HCT116 (cell line): ENCODE measurements around the gene IRF8. TPM values are rescaled to one million over a fixed set of nuclear protein-coding genes. Genes with fewer than 3 reads are reported as not detected.

Source experiments
- ATAC-seq: fragments of 200-7000 bp; cut with Tn5 transposase; 2 replicates; pipeline ENCODE4 v1.9.1; 2020; ENCODE audit warnings: mild to moderate bottlenecking, moderate library complexity
- BruUV-seq: library from RNA; stranded (reverse); fragments of 400-500 nt; replicated peaks from 2 replicates; lab custom pipeline; 2021; lab: Mats Ljungman, UMichigan
- CTCF ChIA-PET: fragments of 300-600 bp; sonication (Branson Sonifier 250); formaldehyde crosslinking; loops from one replicate; lab custom pipeline; 2021; ENCODE audit warnings: antibody characterized with exemption; lab: Charles Lee
- POLR2A ChIA-PET: fragments of 300-600, 350-600 bp; sonication (Branson Sonifier 250); formaldehyde crosslinking; loops from one replicate; lab custom pipeline; 2021; ENCODE audit warnings: antibody characterized with exemption; lab: Charles Lee
- RAD21 ChIA-PET, 2 experiments: fragments of 300-600 bp; sonication (Branson Sonifier 250); formaldehyde crosslinking; loops; one replicate each; lab custom pipeline; 2023; ENCODE audit warnings: low total read pairs in 2 of 2; ENCODE audit not compliant: uncharacterized antibody in 2 of 2, unreplicated experiment in 2 of 2, low non-redundant PET in 1 of 2; lab: Charles Lee
- DNase-seq: peaks from one replicate; pipeline ENCODE4 v3.0.0-alpha.2; 2010; ENCODE audit warnings: low read depth, low spot score
- H2AFZ ChIP-seq: fragments of 200-600 bp; shearing (Covaris generic), sonication (generic); 2 replicates; pipeline ENCODE4 v1.6.1; 2017; ENCODE audit warnings: low read depth, mixed run types, mixed read lengths, antibody characterized with exemption, low read length; ENCODE audit not compliant: poor library complexity, severe bottlenecking
- H3K27ac ChIP-seq: 2 replicates; pipeline ENCODE4 v1.5.1; 2012; ENCODE audit warnings: low read depth, low read length
- H3K27me3 ChIP-seq: fragments of 200-600 bp; sonication (generic); 2 replicates; pipeline ENCODE4 v1.6.1; 2016; ENCODE audit warnings: mixed run types, low read length, mixed read lengths; ENCODE audit not compliant: insufficient read depth
- H3K36me3 ChIP-seq, 2 experiments: fragments of 200-500 bp in 1 of 2; fragments of 200-600 bp in 1 of 2; sonication (Bioruptor generic) in 1 of 2; sonication (generic) in 1 of 2; 2 replicates each; pipeline versions ENCODE4 v1.5.1 to v1.6.1; 2014 to 2016; ENCODE audit warnings: low read length in 2 of 2, inconsistent platforms in 1 of 2, mixed read lengths in 1 of 2, mixed run types in 1 of 2; ENCODE audit not compliant: insufficient read depth in 2 of 2, control insufficient read depth in 1 of 2
- H3K4me1 ChIP-seq, 2 experiments: fragments of 200-600 bp in 1 of 2; sonication (generic) in 1 of 2; 2 replicates each; pipeline versions ENCODE4 v1.5.1 to v1.6.1; 2012 to 2017; ENCODE audit warnings: low read length in 2 of 2, inconsistent platforms in 1 of 2, mild to moderate bottlenecking in 1 of 2, mixed read lengths in 1 of 2, mixed run types in 1 of 2, moderate library complexity in 1 of 2; ENCODE audit not compliant: insufficient read depth in 2 of 2, control insufficient read depth in 1 of 2
- H3K4me2 ChIP-seq: fragments of 200-600 bp; sonication (generic); 2 replicates; pipeline ENCODE4 v1.6.1; 2017; ENCODE audit warnings: mixed run types, low read length, mixed read lengths
- H3K4me3 ChIP-seq, 2 experiments: fragments of 200-600 bp in 1 of 2; sonication (generic) in 1 of 2; replicated peaks in 1 of 2; 2 replicates each; pipeline ENCODE4 v1.5.1; 2011 to 2016; ENCODE audit warnings: low read length in 2 of 2, control low read depth in 1 of 2, low read depth in 1 of 2, mild to moderate bottlenecking in 1 of 2, mixed read lengths in 1 of 2, mixed run types in 1 of 2
- H3K79me2 ChIP-seq: fragments of 200-600 bp; sonication (generic); 2 replicates; pipeline ENCODE4 v1.6.1; 2017; ENCODE audit warnings: mild to moderate bottlenecking, mixed run types, low read length, moderate library complexity, mixed read lengths; ENCODE audit not compliant: insufficient read depth
- H3K9ac ChIP-seq: fragments of 200-600 bp; sonication (generic); 2 replicates; pipeline ENCODE4 v1.6.1; 2016; ENCODE audit warnings: low read length, mixed read lengths
- H3K9me2 ChIP-seq: fragments of 200-600 bp; sonication (generic), shearing (Covaris generic); 2 replicates; pipeline ENCODE4 v1.6.1; 2017; ENCODE audit warnings: mixed run types, mild to moderate bottlenecking, moderate library complexity; ENCODE audit not compliant: insufficient read depth
- H3K9me3 ChIP-seq, 2 experiments: fragments of 200-500 bp in 1 of 2; fragments of 200-600 bp in 1 of 2; sonication (Bioruptor generic) in 1 of 2; sonication (generic) in 1 of 2; 2 replicates each; pipeline ENCODE4 v1.6.1; 2014 to 2017; ENCODE audit warnings: low read length in 2 of 2, mixed read lengths in 2 of 2, inconsistent platforms in 1 of 2, low read depth in 1 of 2, mild to moderate bottlenecking in 1 of 2, mixed run types in 1 of 2, moderate library complexity in 1 of 2; ENCODE audit not compliant: control insufficient read depth in 1 of 2, insufficient read depth in 1 of 2
- H4K20me1 ChIP-seq: fragments of 200-600 bp; sonication (generic), shearing (Covaris generic); 2 replicates; pipeline ENCODE4 v1.6.1; 2017; ENCODE audit warnings: mixed run types, mild to moderate bottlenecking, moderate library complexity; ENCODE audit not compliant: insufficient read depth
- CBX3 ChIP-seq: IDR thresholded peaks from 2 replicates; pipeline ENCODE4 v1.6.1; 2012; ENCODE audit warnings: low read depth
- CEBPB ChIP-seq: IDR thresholded peaks from 2 replicates; pipeline ENCODE4 v1.6.1; 2012; ENCODE audit warnings: low read depth
- ELF1 ChIP-seq: IDR thresholded peaks from 2 replicates; pipeline ENCODE4 v1.6.1; 2012; ENCODE audit warnings: low read depth, borderline replicate concordance
- EZH2phosphoT487 ChIP-seq: fragments of 200-600 bp; IDR thresholded peaks from 2 replicates; pipeline ENCODE4 v1.6.1; 2018; ENCODE audit warnings: antibody characterized with exemption, borderline replicate concordance
- FOSL1 ChIP-seq: IDR thresholded peaks from 2 replicates; pipeline ENCODE4 v1.6.1; 2012; ENCODE audit warnings: low read depth
- MAX ChIP-seq: IDR thresholded peaks from 2 replicates; pipeline ENCODE4 v1.6.1; 2012
- POLR2AphosphoS5 ChIP-seq: IDR thresholded peaks from 2 replicates; pipeline ENCODE4 v1.6.1; 2011; ENCODE audit warnings: mild to moderate bottlenecking, low read depth, low read length, moderate library complexity
- SIN3A ChIP-seq: IDR thresholded peaks from 2 replicates; pipeline ENCODE4 v1.6.1; 2012; ENCODE audit warnings: low read depth
- SRF ChIP-seq: IDR thresholded peaks from 2 replicates; pipeline ENCODE4 v1.6.1; 2012; ENCODE audit warnings: low read depth
- TCF7L2 ChIP-seq: IDR thresholded peaks from 2 replicates; pipeline ENCODE4 v1.7.0; 2011; ENCODE audit warnings: borderline replicate concordance, inconsistent platforms; ENCODE audit not compliant: insufficient read depth, insufficient read length; ENCODE audit errors: extremely low read depth
- YY1 ChIP-seq: IDR thresholded peaks from 2 replicates; pipeline ENCODE4 v1.6.1; 2011; ENCODE audit warnings: low read length, low read depth, moderate library complexity, mild to moderate bottlenecking; ENCODE audit not compliant: insufficient replicate concordance; ENCODE audit errors: extremely low read depth
- ZFX ChIP-seq: fragments of 450-650 bp; IDR thresholded peaks from 2 replicates; pipeline ENCODE4 v1.6.1; 2017
- ZNF274 ChIP-seq: fragments of 200-500 bp; sonication (Bioruptor generic); IDR thresholded peaks from 2 replicates; pipeline ENCODE4 v1.6.1; 2014; ENCODE audit warnings: mild to moderate bottlenecking, low read depth, low read length, inconsistent platforms
- intact Hi-C: fragments of 100-400 bp; cut with micrococcal nuclease; formaldehyde crosslinking; loops from 2 replicates; pipeline ENCODE4 v1.10.0; 2022
- total RNA-seq: library from RNA; stranded (reverse); gene quantifications from one replicate; pipeline ENCODE4 v1.2.1, GENCODE V29; 2021; ENCODE audit not compliant: unreplicated experiment
- TF ChIP-seq, protein P1 (sequence below): IDR thresholded peaks from 2 replicates; pipeline ENCODE4 v1.6.1; 2011; ENCODE audit warnings: mild to moderate bottlenecking, low read length, moderate library complexity; ENCODE audit not compliant: insufficient replicate concordance; ENCODE audit errors: extremely low read depth
- TF ChIP-seq, protein P2 (sequence below): IDR thresholded peaks from 2 replicates; pipeline ENCODE4 v1.6.1; 2012; ENCODE audit warnings: low read depth

The IRF8 gene
- total RNA-seq, 1 experiment from 2014 or later: 0.61 TPM

DNA sequence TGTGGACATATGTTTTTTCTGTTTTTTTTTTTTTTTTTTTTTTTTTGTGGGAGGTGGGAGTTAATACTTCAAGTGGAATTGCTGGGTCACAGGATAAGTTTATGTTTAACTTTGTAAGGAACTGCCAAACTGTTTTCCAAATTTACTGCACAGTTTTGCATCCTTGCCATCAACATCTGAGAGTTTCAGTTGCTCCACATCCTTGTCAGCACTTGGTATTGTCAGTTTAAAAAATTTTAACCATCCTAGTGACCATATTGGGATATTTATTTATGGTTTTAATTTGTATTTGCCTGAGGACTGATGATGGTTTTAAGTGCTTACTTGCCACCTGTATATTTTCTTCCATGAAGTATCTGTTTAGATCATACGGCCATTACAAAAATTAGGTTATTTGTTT is 34.0 kb upstream of the IRF8 start:
- H3K9me3 ChIP-seq: no peaks in the 10 kb centered on the region; a peak in 2 of 4 replicates
- H3K79me2 ChIP-seq: no peaks in the 10 kb centered on the region
- CTCF ChIA-PET: no interaction called here
- no peaks in the 10 kb centered on the region for H4K20me1 ChIP-seq
- POLR2A ChIA-PET: no interaction called here
- no peak overlapping the region for H3K4me2 ChIP-seq
- H3K4me1 ChIP-seq: no peaks in the 10 kb centered on the region
- peaks cover 24% of the 10 kb centered on the region for H3K27me3 ChIP-seq
- no peaks in the 10 kb centered on the region for H3K9me2 ChIP-seq
- no peak overlapping the region for H3K9ac ChIP-seq
- H3K4me3 ChIP-seq: no peak overlapping the region
- H2AFZ ChIP-seq: no peak overlapping the region
- RAD21 ChIA-PET: no interaction called here
- DNase-seq (no peak), ATAC-seq (no peak)
- H3K27ac ChIP-seq: no peak overlapping the region
- BruUV-seq: no TSS peak
- TF ChIP-seq ZNF274: no peak
- intact Hi-C loops: no loop called here
- no peaks in the 10 kb centered on the region for H3K36me3 ChIP-seq

- H3K36me3 ChIP-seq: no peaks in the 10 kb centered on the region
- BruUV-seq: no TSS peak
- ChIA-PET CTCF (no interaction called here), POLR2A (no interaction called here), RAD21 (no interaction called here)
- no peak overlapping the region for H3K4me2 ChIP-seq
- no peak for ATAC-seq
- H4K20me1 ChIP-seq: no peaks in the 10 kb centered on the region
- H3K27me3 ChIP-seq: peaks cover 41% of the 10 kb centered on the region
- H3K9me2 ChIP-seq: no peaks in the 10 kb centered on the region
- no peaks in the 10 kb centered on the region for H3K4me1 ChIP-seq
- no peaks in the 10 kb centered on the region; a peak in 2 of 4 replicates for H3K9me3 ChIP-seq
- H2AFZ ChIP-seq: no peak overlapping the region
- no peak for DNase-seq
- no peaks in the 10 kb centered on the region for H3K79me2 ChIP-seq
- H3K27ac ChIP-seq: no peak overlapping the region
- H3K9ac ChIP-seq: no peak overlapping the region
- TF ChIP-seq CBX3 (no peak), ELF1 (no peak), SRF (no peak), SIN3A (no peak), YY1 (no peak), TCF7L2 (no peak), FOSL1 (no peak), POLR2AphosphoS5 (no peak), MAX (no peak), EZH2phosphoT487 (no peak), CEBPB (no peak), ZNF274 (no peak), ZFX (no peak)
- TF ChIP-seq, protein P1, sequence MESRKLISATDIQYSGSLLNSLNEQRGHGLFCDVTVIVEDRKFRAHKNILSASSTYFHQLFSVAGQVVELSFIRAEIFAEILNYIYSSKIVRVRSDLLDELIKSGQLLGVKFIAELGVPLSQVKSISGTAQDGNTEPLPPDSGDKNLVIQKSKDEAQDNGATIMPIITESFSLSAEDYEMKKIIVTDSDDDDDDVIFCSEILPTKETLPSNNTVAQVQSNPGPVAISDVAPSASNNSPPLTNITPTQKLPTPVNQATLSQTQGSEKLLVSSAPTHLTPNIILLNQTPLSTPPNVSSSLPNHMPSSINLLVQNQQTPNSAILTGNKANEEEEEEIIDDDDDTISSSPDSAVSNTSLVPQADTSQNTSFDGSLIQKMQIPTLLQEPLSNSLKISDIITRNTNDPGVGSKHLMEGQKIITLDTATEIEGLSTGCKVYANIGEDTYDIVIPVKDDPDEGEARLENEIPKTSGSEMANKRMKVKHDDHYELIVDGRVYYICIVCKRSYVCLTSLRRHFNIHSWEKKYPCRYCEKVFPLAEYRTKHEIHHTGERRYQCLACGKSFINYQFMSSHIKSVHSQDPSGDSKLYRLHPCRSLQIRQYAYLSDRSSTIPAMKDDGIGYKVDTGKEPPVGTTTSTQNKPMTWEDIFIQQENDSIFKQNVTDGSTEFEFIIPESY: no peak
- TF ChIP-seq, protein P2, sequence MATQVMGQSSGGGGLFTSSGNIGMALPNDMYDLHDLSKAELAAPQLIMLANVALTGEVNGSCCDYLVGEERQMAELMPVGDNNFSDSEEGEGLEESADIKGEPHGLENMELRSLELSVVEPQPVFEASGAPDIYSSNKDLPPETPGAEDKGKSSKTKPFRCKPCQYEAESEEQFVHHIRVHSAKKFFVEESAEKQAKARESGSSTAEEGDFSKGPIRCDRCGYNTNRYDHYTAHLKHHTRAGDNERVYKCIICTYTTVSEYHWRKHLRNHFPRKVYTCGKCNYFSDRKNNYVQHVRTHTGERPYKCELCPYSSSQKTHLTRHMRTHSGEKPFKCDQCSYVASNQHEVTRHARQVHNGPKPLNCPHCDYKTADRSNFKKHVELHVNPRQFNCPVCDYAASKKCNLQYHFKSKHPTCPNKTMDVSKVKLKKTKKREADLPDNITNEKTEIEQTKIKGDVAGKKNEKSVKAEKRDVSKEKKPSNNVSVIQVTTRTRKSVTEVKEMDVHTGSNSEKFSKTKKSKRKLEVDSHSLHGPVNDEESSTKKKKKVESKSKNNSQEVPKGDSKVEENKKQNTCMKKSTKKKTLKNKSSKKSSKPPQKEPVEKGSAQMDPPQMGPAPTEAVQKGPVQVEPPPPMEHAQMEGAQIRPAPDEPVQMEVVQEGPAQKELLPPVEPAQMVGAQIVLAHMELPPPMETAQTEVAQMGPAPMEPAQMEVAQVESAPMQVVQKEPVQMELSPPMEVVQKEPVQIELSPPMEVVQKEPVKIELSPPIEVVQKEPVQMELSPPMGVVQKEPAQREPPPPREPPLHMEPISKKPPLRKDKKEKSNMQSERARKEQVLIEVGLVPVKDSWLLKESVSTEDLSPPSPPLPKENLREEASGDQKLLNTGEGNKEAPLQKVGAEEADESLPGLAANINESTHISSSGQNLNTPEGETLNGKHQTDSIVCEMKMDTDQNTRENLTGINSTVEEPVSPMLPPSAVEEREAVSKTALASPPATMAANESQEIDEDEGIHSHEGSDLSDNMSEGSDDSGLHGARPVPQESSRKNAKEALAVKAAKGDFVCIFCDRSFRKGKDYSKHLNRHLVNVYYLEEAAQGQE: no peak
- H3K4me3 ChIP-seq: no peak overlapping the region
- intact Hi-C loops: no loop called here
Observed at GRCh38 chr16:85867189-85867588, 31.8 kb upstream of the IRF8 start.
